ENCODE measurements around the gene ANKRD39. TPM values are rescaled to one million over a fixed set of nuclear protein-coding genes. Genes with fewer than 3 reads are reported as not detected.
A peak's percentile ranks its signal among the peaks of the same experiment; 100 is the strongest.

The ANKRD39 gene
- total and polyA plus RNA-seq, 3 donors from 2014 or later = 8.9 to 16.4 (median 13.9) TPM

DNA sequence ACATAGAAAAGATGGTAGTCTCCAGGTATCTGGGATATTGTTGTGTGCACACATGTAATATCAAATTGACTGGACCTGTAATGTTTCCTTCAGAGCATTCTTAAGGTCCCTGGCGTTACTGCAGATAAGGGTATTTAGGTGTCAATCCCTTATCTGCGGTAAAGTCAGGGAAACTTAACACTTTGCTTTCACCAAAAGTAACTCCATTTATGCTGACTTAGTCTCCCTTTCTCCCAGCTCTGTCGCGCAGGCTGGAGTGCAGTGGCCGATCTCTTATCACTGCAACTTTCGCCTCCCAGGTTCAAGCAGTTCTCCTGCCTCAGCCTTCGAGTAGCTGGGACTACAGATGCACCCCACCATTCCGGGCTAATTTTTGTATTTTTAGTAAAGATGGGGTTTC lies 39.9 kb downstream of the ANKRD39 start:
- Histone ChIP-seq H3K27me3 (no peaks in the 10 kb centered on the region), H3K4me1 (peaks cover 20% of the 10 kb centered on the region), H3K4me3 (no peak overlapping the region), H3K36me3 (ENCODE audit: low read depth, missing control alignments) (no peaks in the 10 kb centered on the region), H3K9me3 (no peaks in the 10 kb centered on the region), H3K27ac (no peak overlapping the region)
- intact Hi-C loops (cut with DNase I; ENCODE audit: low total_unique reads) = loop anchor here (5.0 kb wide), 1 partner anchor 134 kb away; no protein-coding TSS in a partner anchor
- WGBS, 2 donors = 47 to 60% methylated on average over 8 of the region's 8 CpGs
- TF ChIP-seq CTCF (IDR thresholded peaks at IDR 0.05) (no peak), POLR2A (IDR thresholded peaks at IDR 0.05) (no peak)
- no peak for DNase-seq

GRCh38 chr2:96816836-96817702 lies 40.7 kb downstream of the ANKRD39 start:
- DNase-seq = no peak
- TF ChIP-seq POLR2A (IDR thresholded peaks at IDR 0.05) = no peak
- TF ChIP-seq CTCF (IDR thresholded peaks at IDR 0.05) = no peak
- Histone ChIP-seq H3K9me3 (no peaks in the 10 kb centered on the region), H3K4me3 (peak overlapping the region; percentile 45 to 80), H3K27me3 (no peaks in the 10 kb centered on the region), H3K4me1 (peaks cover 20% of the 10 kb centered on the region), H3K36me3 (ENCODE audit: low read depth, missing control alignments) (no peaks in the 10 kb centered on the region), H3K27ac (peak overlapping the region in 1 of 2 donors; percentile 94)
- intact Hi-C loops (cut with DNase I; ENCODE audit: low total_unique reads) = loop anchor here (5.0 kb wide), 1 partner anchor 135 kb away; no protein-coding TSS in a partner anchor
- WGBS, 2 donors = 6 to 14% methylated on average over 23 to 38 of the region's 89 CpGs

DNA sequence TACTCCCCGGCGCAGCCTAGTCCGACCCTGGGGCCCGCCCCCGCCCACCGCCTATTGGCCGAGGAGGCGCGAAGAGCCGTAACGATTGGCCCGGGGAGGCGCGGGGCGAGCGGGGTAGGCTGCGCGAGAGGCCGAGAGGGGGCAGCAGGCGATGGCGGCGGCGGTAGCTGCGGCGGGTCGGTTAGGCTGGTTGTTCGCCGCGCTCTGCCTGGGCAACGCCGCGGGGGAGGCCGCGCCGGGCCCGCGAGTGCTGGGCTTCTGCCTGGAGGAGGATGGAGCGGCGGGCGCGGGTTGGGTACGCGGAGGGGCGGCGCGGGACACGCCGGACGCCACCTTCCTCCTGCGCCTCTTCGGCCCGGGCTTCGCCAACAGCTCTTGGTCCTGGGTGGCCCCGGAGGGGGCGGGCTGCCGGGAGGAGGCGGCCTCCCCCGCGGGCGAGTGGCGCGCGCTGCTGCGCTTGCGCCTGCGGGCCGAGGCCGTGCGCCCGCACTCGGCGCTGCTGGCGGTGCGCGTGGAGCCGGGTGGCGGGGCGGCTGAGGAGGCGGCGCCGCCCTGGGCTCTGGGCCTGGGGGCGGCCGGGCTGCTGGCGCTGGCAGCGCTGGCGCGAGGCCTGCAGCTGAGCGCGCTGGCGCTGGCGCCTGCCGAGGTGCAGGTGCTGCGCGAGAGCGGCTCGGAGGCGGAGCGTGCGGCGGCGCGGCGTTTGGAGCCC lies 41.5 kb downstream of the ANKRD39 start, which contains the start of gene CNNM3:
Gene CNNM3 (plus strand): TSS at position 142 of the 709 bp plus-strand sequence. CDS start 10 bp downstream, at position 152.
- DNase-seq = peak; percentile 97
- TF ChIP-seq CTCF (IDR thresholded peaks at IDR 0.05) (peak; percentile 55 to 65 (median 56)), POLR2A (IDR thresholded peaks at IDR 0.05) (no peak)
- intact Hi-C loops (cut with DNase I; ENCODE audit: low total_unique reads) = loop anchor here (5.0 kb wide), 1 partner anchor 136 kb away; no protein-coding TSS in a partner anchor
- Histone ChIP-seq H3K27ac (peak within 1 kb of the TSS; percentile 91 to 94), H3K9me3 (no peaks in the 10 kb centered on the region), H3K4me1 (peaks cover 20% of the 10 kb centered on the region), H3K27me3 (no peaks in the 10 kb centered on the region), H3K4me3 (peak within 1 kb of the TSS; percentile 80 to 86), H3K36me3 (ENCODE audit: low read depth, missing control alignments) (no peaks in the 10 kb centered on the region)
- 0 to 1% methylated on average over 17 to 28 of the region's 103 CpGs for WGBS, 2 donors

DNA sequence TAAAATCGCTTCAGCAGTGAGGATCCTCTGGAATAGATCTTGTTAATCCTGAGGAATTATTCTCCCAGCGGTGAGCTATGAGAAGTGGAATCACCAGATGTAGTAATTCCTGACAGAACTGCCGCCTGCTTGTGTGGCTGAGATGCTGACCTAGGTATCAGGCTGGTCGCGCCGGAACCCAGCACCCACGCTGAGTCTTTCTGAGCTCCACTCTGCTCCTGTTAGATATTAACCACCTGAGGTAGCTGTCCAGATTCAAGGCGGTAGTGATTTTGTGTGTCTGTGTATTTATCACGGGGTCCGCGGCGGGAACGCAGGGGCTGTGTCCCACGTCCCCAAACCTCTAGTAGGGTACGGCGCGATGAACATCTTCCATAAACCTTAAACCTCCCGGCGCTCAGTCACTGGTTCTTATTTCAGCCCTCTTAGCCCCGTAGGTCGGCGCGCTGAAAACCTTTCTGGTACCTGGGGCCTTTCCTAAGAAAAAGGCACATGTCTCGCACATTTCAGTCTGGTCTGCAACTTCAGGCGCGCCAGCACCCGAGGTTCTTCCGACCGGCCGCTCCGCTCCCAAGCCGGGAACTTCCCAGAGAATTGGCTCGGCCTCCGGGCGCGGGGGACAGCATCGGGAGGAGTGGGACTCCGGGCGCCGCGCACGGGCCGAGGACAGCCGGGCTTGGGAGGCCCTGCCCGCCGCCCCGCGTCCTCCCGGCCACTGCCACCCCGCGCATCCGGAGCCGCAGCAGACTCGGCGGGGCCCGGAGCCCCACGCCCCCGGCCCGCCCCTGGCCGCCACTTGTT lies 42.3 kb downstream of the ANKRD39 start:
- Histone ChIP-seq H3K36me3 (ENCODE audit: low read depth, missing control alignments) (no peaks in the 10 kb centered on the region), H3K27ac (peak overlapping the region; percentile 91 to 94), H3K4me1 (peaks cover 20% of the 10 kb centered on the region), H3K9me3 (no peaks in the 10 kb centered on the region), H3K4me3 (peak overlapping the region; percentile 80 to 86), H3K27me3 (no peaks in the 10 kb centered on the region)
- peak; percentile 54 for DNase-seq
- intact Hi-C loops (cut with DNase I; ENCODE audit: low total_unique reads) = loop anchor here (5.0 kb wide), 1 partner anchor 137 kb away; no protein-coding TSS in a partner anchor
- 1 to 2% methylated on average over 28 to 29 of the region's 60 CpGs for WGBS, 2 donors
- TF ChIP-seq POLR2A (IDR thresholded peaks at IDR 0.05) = no peak
- TF ChIP-seq CTCF (IDR thresholded peaks at IDR 0.05) = no peak

Measured in testis (tissue), 3 donors.